Activated naive CD8-positive, alpha-beta T cell treated with anti-CD3 and anti-CD28 coated beads, Interleukin-2, amount 10 ng/mL, durations not matched to agents 7 days and 5 days (primary cell): ENCODE results near the gene G0S2. TPM values are rescaled to one million over a fixed set of nuclear protein-coding genes. Genes with fewer than 3 reads are reported as not detected.

ENCODE experiments used
- ATAC-seq: fragments of 150-1000 bp; cut with Tn5 transposase; one replicate; pipeline ENCODE4 v1.10.0; 2021; ENCODE audit warnings: low read depth, moderate library complexity
- POLR2A ChIA-PET: fragments of 350-600 bp; sonication (Branson Sonifier 250); formaldehyde crosslinking; loops from one replicate; lab custom pipeline; 2021; ENCODE audit warnings: antibody characterized with exemption; lab: Charles Lee
- DNase-seq: peaks from one replicate; pipeline ENCODE4 v3.0.0; 2021
- H3K27ac Mint-ChIP-seq: one replicate; pipeline ENCODE4 v1.8.0; 2022; ENCODE audit warnings: mild to moderate bottlenecking, mixed read lengths
- H3K27me3 Mint-ChIP-seq: one replicate; pipeline ENCODE4 v1.8.0; 2022; ENCODE audit warnings: mild to moderate bottlenecking, moderate library complexity, mixed read lengths
- H3K36me3 Mint-ChIP-seq: one replicate; pipeline ENCODE4 v1.8.0; 2021; ENCODE audit warnings: mild to moderate bottlenecking, mixed read lengths
- H3K4me1 Mint-ChIP-seq: one replicate; pipeline ENCODE4 v1.8.0; 2021; ENCODE audit warnings: mixed read lengths
- H3K4me3 Mint-ChIP-seq: one replicate; pipeline ENCODE4 v1.8.0; 2022; ENCODE audit warnings: mild to moderate bottlenecking, moderate library complexity, mixed read lengths
- H3K9me3 Mint-ChIP-seq: one replicate; pipeline ENCODE4 v1.8.0; 2021; ENCODE audit warnings: mixed read lengths
- total RNA-seq, 2 experiments: library from RNA; stranded (reverse); gene quantifications; one replicate each; pipeline ENCODE4 v1.2.3, GENCODE V29; 2021

G0S2 gene
- total RNA-seq, 2 experiments from 2014 or later: 0.37 to 0.47 TPM

DNA sequence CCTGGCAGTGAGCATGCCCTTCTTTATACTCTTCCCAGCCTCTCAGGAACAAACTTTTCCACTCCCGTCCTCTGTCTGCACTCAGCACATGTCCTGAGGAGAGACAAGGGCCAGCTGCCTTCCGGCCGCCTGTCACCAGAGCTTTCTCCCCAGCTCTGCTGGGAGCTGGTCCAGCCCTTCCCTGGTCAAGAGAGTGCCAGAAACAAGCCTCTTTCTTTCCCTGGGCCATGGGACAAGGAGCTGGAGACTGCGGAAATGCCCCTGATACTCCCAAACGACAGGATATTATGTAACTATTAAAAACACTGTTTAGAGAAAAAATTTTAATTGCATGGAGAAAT, 33.4 kb upstream of the G0S2 start:
- no peak for DNase-seq
- Mint-ChIP-seq H3K4me1 (no peaks in the 10 kb centered on the region), H3K27ac (no peak overlapping the region), H3K9me3 (no peaks in the 10 kb centered on the region), H3K36me3 (no peaks in the 10 kb centered on the region), H3K27me3 (peaks cover 9% of the 10 kb centered on the region), H3K4me3 (no peak overlapping the region)
- ATAC-seq: no peak
- POLR2A ChIA-PET: no interaction called here

DNA sequence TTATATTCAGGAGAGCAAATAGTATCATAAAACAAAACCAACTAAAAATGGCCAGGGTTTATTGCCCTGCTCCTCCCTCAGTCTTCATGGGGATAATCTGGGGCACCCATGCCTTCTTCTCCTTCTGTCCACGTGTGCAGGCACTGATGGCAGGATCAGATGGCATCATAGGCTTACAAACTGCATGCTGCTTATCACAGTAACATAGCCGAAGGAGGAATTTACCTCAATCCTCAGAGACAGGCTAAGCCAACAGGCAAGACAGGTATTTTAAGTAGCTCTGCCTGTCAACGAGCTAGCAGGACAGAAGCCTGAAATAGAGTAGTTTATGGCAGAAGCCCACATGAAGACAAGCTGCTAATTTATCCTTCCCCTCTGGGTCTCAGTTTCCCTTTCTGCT, 32.4 kb upstream of the G0S2 start:
- Mint-ChIP-seq H3K4me1 (no peaks in the 10 kb centered on the region), H3K27me3 (peaks cover 9% of the 10 kb centered on the region), H3K9me3 (no peaks in the 10 kb centered on the region), H3K4me3 (no peak overlapping the region), H3K27ac (no peak overlapping the region), H3K36me3 (no peaks in the 10 kb centered on the region)
- DNase-seq (no peak), ATAC-seq (no peak)
- POLR2A ChIA-PET: no interaction called here

DNA sequence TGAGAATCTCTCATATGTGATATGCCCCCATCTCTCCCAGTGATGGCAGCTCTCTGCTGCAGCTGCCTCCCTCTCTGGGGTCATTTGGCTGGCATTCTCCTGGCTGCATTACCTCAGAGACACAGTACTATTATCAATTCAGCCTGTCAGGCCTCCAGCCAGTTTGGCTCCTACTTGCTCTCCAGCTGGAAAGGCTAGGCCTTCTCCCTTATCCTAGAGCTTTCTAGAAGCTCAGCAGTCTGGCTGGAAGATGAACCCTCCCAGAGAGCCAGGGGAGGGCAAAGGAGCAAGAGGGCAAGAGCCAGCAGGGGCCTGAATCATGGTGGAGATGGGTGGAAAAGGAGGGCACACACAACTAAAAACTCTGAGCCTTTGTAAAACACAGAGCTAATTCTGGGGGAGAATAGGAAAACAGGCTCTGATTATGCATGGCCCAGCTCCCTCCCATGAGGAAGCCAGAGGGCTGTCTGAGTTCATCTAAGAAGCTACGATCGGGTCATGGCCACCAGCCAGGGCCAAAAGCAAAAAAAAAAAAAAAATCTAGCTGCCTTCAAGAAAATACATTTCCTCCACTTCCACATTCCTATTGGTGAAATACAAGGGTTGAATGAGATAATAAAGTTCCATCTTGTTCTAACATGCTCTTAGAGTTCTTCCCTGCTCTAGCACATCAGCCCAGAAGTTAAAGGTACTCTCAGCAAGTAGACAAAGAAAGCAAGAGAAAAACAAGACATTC, 31.8 kb upstream of the G0S2 start:
- ATAC-seq: no peak
- Mint-ChIP-seq H3K4me3 (no peak overlapping the region), H3K36me3 (no peaks in the 10 kb centered on the region), H3K27ac (no peak overlapping the region), H3K9me3 (no peaks in the 10 kb centered on the region), H3K4me1 (no peaks in the 10 kb centered on the region), H3K27me3 (peaks cover 9% of the 10 kb centered on the region)
- POLR2A ChIA-PET: no interaction called here
- DNase-seq: no peak

DNA sequence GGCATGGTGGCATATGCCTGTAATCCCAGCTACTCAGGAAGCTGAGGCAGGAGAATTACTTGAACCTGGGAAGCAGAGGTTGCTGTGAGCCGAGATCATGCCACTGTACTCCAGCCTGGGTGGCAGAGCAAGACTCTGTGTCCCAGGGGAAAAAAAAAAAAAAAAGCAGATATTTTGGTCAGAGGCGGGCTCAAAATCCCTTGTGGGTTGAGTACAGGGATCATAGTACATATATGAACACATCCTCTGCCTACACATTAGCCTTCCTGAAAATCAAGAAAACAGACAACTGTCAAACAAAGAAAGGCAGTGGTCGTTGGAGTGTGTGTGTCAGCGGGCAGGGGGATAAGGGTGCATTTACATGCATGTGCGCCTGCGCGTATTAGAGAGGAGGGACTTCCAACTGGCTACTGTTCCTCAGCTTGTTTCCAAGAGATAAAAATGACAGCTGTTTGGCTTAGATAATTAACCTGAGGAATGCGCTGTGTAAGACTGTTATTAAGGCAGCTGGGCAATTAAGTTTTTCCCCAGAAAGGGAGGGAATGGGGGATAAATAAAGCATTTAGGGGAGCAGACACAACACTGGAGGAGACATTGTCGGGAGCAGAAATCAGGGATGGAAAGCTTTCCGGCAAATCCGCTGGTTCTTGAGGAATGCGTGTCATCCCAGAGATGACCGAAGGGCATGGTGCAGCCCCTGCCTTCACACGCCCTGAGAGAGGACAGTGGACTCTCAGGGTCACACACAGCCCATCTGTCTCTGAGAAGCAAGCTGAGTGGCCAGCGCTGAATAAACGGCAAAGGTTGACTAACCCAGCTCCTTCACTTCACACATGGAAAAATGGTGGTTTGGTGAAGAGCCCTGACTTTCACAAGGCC, 29.4 kb upstream of the G0S2 start:
- peaks cover 9% of the 10 kb centered on the region for H3K4me1 Mint-ChIP-seq

DNA sequence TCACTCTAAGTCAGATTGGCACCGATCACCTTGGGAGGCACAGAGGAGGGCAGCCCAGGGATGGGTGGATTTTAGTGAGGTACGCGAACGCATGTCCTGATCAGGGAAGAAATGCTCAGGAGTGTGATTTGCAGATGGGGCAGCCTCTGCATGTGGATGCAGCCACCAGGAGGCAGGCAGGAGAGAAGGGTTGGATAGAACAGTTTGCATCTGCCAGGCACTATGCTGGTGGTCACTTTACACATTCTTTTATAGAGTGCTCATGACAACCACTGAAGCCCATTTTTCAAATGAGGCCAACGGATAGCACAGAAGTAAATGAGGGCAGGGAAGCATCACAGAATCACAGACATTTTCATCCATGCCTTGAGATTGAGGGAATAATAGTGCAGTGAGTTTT, 28.7 kb upstream of the G0S2 start:
- ATAC-seq: no peak
- H3K36me3 Mint-ChIP-seq: no peaks in the 10 kb centered on the region

More for the DNA sequence above, 29.4 kb upstream of the G0S2 start:
- POLR2A ChIA-PET: no interaction called here
- Mint-ChIP-seq H3K27ac (no peak overlapping the region), H3K27me3 (peaks cover 6% of the 10 kb centered on the region), H3K4me3 (no peak overlapping the region), H3K36me3 (no peaks in the 10 kb centered on the region), H3K9me3 (no peaks in the 10 kb centered on the region)
- no peak for ATAC-seq
- DNase-seq: no peak

DNA sequence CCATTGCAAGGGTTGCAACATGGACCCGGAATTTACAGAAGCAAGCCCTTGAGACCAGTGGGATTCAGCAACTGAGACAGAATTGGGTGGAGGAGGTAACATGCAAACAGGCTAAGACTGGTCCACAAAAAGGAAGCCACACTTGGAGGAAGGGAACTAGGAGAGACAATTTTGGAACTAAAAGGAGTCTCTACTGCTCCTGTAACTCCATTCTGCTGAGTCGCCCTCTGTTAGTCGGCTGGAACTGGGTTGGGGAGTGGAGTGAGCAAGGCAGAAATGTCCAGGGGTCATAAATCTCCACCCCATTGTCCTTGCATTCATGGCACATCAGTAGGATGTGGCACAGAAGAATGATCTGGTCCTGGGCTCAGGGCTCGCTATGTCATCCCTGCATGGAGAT, 28.1 kb upstream of the G0S2 start:
- Mint-ChIP-seq H3K9me3 (no peaks in the 10 kb centered on the region), H3K27ac (no peak overlapping the region), H3K36me3 (no peaks in the 10 kb centered on the region), H3K27me3 (peaks cover 6% of the 10 kb centered on the region), H3K4me3 (no peak overlapping the region), H3K4me1 (peaks cover 16% of the 10 kb centered on the region)
- POLR2A ChIA-PET: no interaction called here
- no peak for ATAC-seq
- no peak for DNase-seq

More for the DNA sequence above, 28.7 kb upstream of the G0S2 start:
- no peak for DNase-seq
- H3K4me3 Mint-ChIP-seq: no peak overlapping the region
- no peak overlapping the region for H3K27ac Mint-ChIP-seq
- H3K27me3 Mint-ChIP-seq: peaks cover 6% of the 10 kb centered on the region
- peaks cover 14% of the 10 kb centered on the region for H3K4me1 Mint-ChIP-seq
- POLR2A ChIA-PET: no interaction called here
- no peaks in the 10 kb centered on the region for H3K9me3 Mint-ChIP-seq

DNA sequence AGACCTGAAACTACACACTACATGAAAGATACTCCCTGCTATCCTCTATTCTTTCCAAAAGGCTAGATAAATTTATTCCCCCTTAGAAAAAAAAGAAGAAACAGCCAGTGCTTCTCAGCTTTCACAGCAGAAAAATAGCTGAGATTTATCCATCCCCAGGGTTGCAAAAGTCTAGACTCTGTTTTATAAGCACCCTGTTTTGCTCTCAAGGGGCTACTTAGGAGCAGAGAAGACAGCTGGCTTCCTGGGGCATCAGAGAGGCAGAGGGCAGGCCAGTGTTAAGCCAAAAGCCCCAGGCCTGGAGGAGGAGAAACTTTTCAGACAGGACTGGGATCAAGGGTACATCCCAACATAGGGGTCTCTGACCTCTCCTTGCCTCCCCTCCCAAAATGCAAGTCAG, 26.9 kb upstream of the G0S2 start:
- POLR2A ChIA-PET: no interaction called here
- Mint-ChIP-seq H3K4me1 (peaks cover 16% of the 10 kb centered on the region), H3K4me3 (no peak overlapping the region), H3K9me3 (no peaks in the 10 kb centered on the region), H3K36me3 (no peaks in the 10 kb centered on the region), H3K27me3 (peaks cover 6% of the 10 kb centered on the region), H3K27ac (no peak overlapping the region)
- DNase-seq (no peak), ATAC-seq (no peak)

DNA sequence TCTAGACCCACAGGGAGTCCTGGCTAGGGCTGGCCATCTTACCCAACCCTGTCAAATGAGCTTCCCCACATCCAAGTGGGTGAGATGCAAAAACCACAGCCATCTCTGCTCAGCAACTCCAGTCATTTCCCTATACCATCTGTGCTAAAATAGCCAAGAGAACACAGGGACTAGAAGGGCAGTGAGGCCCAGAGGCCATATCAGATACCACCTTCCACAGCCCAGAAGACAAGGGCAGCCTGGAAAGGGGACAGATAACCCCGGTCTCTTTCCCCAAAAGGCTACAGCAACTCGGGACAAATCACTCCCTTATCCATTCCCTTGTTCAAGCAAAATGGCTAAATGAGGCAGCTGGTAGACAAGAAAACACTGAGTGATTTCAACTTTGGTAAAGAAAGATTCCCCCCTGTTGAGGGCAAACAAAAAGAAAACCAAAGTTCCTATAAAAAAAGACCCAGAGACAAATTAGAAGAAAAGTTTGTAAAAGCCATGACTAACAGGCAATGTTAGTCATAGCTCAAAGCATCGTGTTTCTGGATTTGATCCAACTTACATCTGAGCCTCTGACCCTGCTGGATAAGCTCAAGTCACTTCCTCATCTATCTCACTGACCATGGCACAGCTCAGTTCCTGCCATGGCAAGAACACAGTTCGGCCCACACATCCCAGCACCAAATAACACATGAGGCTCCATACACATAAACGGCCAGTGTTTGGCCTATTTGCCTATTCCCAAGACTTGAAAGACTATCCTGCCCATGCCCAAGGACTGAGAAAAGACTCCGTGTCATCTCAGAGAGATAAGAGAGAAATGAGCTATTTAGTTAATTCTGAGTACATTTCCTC, 26.1 kb upstream of the G0S2 start:
- Mint-ChIP-seq H3K9me3 (no peaks in the 10 kb centered on the region), H3K27me3 (peaks cover 6% of the 10 kb centered on the region), H3K4me3 (no peak overlapping the region), H3K4me1 (peaks cover 16% of the 10 kb centered on the region), H3K27ac (no peak overlapping the region), H3K36me3 (no peaks in the 10 kb centered on the region)
- ATAC-seq (no peak), DNase-seq (no peak)
- POLR2A ChIA-PET: no interaction called here

DNA sequence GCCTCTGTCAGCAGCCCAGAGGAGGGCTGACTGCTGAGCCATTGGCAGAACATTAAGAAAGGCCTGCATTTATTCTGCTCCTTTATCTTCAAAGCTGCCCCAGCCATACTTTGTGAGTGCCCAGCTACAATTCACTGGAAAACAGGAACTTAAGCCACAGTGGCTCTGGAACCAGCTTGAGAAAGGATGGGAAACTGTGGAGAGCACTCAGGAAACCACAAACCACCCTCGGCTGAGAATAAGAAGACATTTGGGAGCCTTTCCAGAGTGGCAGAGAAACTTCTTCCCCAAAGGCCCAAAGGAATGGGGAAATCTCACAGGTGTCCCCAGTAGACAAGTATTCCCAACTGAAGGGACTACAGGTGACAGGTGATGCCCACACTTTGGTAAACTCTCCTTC, 24.8 kb upstream of the G0S2 start:
- peaks cover 4% of the 10 kb centered on the region for H3K27me3 Mint-ChIP-seq
- DNase-seq (no peak), ATAC-seq (no peak)
- H3K4me3 Mint-ChIP-seq: peak overlapping the region; percentile 8
- H3K36me3 Mint-ChIP-seq: no peaks in the 10 kb centered on the region
- no peaks in the 10 kb centered on the region for H3K9me3 Mint-ChIP-seq
- peaks cover 16% of the 10 kb centered on the region for H3K4me1 Mint-ChIP-seq
- POLR2A ChIA-PET: no interaction called here
- H3K27ac Mint-ChIP-seq: peak overlapping the region; percentile 31

DNA sequence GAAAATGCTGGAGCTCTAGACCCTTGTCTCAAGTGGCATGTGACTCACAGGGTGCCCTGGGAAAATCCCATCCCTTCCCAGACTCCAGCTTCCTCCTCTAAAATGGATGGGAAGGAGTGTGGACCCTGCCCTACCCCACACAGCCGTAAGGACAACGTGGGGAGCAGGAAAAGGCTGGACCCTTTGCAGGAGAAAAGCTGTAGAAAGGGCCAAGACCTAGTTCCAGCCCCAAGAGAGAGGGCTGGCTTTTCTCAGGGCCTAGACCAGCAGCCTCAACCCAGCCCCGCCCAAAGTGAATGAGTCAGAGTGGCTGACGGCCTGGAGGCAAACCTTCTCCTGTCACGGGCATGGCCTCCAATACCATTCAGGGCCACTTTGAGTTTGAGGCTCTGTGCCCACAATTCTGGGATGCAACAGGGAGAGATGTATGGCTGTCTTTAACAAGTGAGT, 24.0 kb upstream of the G0S2 start:
- H3K27me3 Mint-ChIP-seq: peaks cover 3% of the 10 kb centered on the region
- no peaks in the 10 kb centered on the region for H3K9me3 Mint-ChIP-seq
- POLR2A ChIA-PET: no interaction called here
- no peak overlapping the region for H3K4me3 Mint-ChIP-seq
- peak overlapping the region; percentile 39 for H3K27ac Mint-ChIP-seq
- peaks cover 16% of the 10 kb centered on the region for H3K4me1 Mint-ChIP-seq
- H3K36me3 Mint-ChIP-seq: no peaks in the 10 kb centered on the region
- DNase-seq (peak; percentile 55), ATAC-seq (peak; percentile 96)

DNA sequence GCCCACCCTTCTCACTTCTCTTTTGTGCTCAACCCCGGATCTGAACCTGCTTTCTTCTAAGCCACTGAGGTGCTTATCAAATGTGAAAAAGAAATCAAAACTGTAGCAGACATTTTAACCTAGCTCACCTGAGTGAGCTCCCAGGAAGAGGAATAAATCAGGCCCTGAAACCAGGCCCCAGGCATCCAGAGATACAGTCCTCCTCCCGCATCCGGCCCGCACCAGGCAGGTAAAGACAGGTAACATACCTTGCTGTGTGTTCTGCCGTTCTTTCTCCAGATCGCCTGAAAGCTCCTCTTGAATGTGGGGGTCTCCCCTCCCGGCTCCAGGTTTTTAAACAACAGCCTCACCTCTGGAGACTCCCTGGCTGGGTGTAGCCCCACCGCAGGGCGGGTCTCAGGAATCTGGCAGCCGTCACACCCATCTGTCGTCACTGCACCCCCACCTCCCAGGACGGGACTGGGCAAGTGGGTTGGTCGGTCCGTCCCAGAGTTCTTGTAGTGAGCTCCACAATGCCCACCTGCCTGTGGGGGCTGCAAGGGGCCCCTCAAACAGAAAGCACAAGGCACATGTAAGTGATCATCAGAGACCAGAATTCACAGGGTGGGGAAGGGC, 23.0 kb upstream of the G0S2 start, which contains the start of gene LAMB3:
LAMB3 (minus strand) TSS at position 305 of the 615 bp plus-strand sequence. CDS start 1,481 bp downstream, outside the sequence.
- DNase-seq: no peak
- Mint-ChIP-seq H3K27me3 (no peaks in the 10 kb centered on the region), H3K27ac (peak within 1 kb of the TSS; percentile 80), H3K9me3 (no peaks in the 10 kb centered on the region), H3K4me1 (peaks cover 18% of the 10 kb centered on the region), H3K4me3 (no peak within 1 kb of the TSS), H3K36me3 (no peaks in the 10 kb centered on the region)
- no peak for ATAC-seq
- POLR2A ChIA-PET: no interaction called here

DNA sequence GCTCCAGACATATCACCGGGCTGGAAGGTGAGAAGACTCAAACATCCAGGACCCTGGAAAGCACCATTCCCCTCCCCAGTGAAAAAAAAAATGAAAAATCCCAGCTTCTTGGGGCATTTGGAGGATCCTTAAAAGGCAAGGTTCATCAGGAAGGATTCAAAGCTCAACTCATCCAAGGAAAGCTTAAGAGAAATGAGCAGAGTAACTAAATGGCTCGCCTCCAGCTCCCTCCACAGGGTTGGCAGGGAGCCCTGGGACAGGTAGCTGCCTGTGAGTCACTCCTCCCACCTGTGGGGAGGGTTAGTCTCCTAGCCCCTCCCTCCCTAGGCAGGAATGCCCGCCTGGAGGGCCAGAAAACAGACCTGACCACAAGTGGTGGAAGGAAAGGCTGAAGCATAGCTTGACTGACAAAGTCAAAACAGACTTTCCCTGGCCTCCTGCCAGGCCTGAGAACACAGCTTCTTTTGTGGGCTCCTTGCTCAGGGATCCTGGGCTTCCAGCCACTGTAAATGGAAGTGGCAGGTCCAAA, 22.3 kb upstream of the G0S2 start:
- Mint-ChIP-seq H3K36me3 (no peaks in the 10 kb centered on the region), H3K4me1 (peaks cover 18% of the 10 kb centered on the region), H3K9me3 (no peaks in the 10 kb centered on the region), H3K4me3 (no peak overlapping the region), H3K27me3 (no peaks in the 10 kb centered on the region), H3K27ac (no peak overlapping the region)
- POLR2A ChIA-PET: no interaction called here
- peak; percentile 13 for ATAC-seq
- DNase-seq: no peak
